GM23338 (cell line): ENCODE measurements around the gene COL2A1. TPM values are rescaled to one million over a fixed set of nuclear protein-coding genes. Genes with fewer than 3 reads are reported as not detected.

Source experiments
- ATAC-seq: fragments of 200-7000 bp; cut with Tn5 transposase; 3 replicates; pipeline ENCODE4 v1.9.1; 2020
- DNase-seq: peaks from one replicate; pipeline ENCODE4 v3.0.0-alpha.2; 2015; ENCODE audit warnings: low spot score
- H2AFZ ChIP-seq: fragments of 200-600 bp; sonication (generic); 2 replicates; pipeline ENCODE4 v1.8.0; 2016; ENCODE audit warnings: antibody characterized with exemption, mild to moderate bottlenecking, moderate library complexity
- H3F3A ChIP-seq: fragments of 200-600 bp; sonication (generic); replicated peaks from 2 replicates; pipeline ENCODE4 v1.8.0; 2017; ENCODE audit warnings: antibody characterized with exemption, mixed run types, low read depth
- H3K27ac ChIP-seq: fragments of 200-600 bp; sonication (generic); 2 replicates; pipeline ENCODE4 v1.6.1; 2016; ENCODE audit warnings: low read depth
- H3K27me3 ChIP-seq: fragments of 200-600 bp; sonication (generic); 2 replicates; pipeline ENCODE4 v1.8.0; 2016; ENCODE audit warnings: mild to moderate bottlenecking, mixed run types, moderate library complexity; ENCODE audit not compliant: insufficient read depth
- H3K36me3 ChIP-seq: fragments of 200-600 bp; sonication (generic); 2 replicates; pipeline ENCODE4 v1.8.0; 2016; ENCODE audit warnings: mild to moderate bottlenecking; ENCODE audit not compliant: insufficient read depth
- H3K4me1 ChIP-seq: fragments of 200-600 bp; sonication (generic); 2 replicates; pipeline ENCODE4 v1.8.0; 2016; ENCODE audit warnings: mild to moderate bottlenecking, moderate library complexity; ENCODE audit not compliant: insufficient read depth
- H3K4me2 ChIP-seq: fragments of 200-600 bp; sonication (generic); 2 replicates; pipeline ENCODE4 v1.7.1; 2017; ENCODE audit warnings: mixed run types
- H3K4me3 ChIP-seq: fragments of 200-600 bp; sonication (generic); 2 replicates; pipeline ENCODE4 v1.6.1; 2016; ENCODE audit warnings: mixed run types
- H3K79me2 ChIP-seq: fragments of 200-600 bp; sonication (generic); replicated peaks from 2 replicates; pipeline ENCODE4 v1.8.0; 2017; ENCODE audit warnings: mild to moderate bottlenecking; ENCODE audit not compliant: insufficient read depth
- H3K9me2 ChIP-seq: fragments of 200-600 bp; sonication (generic); 2 replicates; pipeline ENCODE4 v1.8.0; 2017; ENCODE audit not compliant: insufficient read depth
- H4K20me1 ChIP-seq: fragments of 200-600 bp; sonication (generic); replicated peaks from 2 replicates; pipeline ENCODE4 v1.8.0; 2017; ENCODE audit warnings: mild to moderate bottlenecking; ENCODE audit not compliant: insufficient read depth
- H3K27ac Mint-ChIP-seq: 2 replicates; pipeline ENCODE4 v1.8.0; 2020; ENCODE audit warnings: inconsistent platforms, mild to moderate bottlenecking, moderate library complexity, mixed read lengths
- H3K27me3 Mint-ChIP-seq: 3 replicates; pipeline ENCODE4 v1.8.0; 2022; ENCODE audit warnings: low read depth, mild to moderate bottlenecking, moderate library complexity, mixed read lengths, inconsistent platforms; ENCODE audit not compliant: insufficient read depth, poor library complexity
- H3K36me3 Mint-ChIP-seq: 3 replicates; pipeline ENCODE4 v1.8.0; 2021; ENCODE audit warnings: low read depth, mild to moderate bottlenecking, inconsistent platforms, moderate library complexity, mixed read lengths
- H3K4me1 Mint-ChIP-seq: 3 replicates; pipeline ENCODE4 v1.8.0; 2020; ENCODE audit warnings: mild to moderate bottlenecking, inconsistent platforms, mixed read lengths
- H3K4me3 Mint-ChIP-seq: 3 replicates; pipeline ENCODE4 v1.8.0; 2021; ENCODE audit warnings: moderate library complexity, mild to moderate bottlenecking, inconsistent platforms, mixed read lengths
- H3K9me3 Mint-ChIP-seq: 3 replicates; pipeline ENCODE4 v1.8.0; 2020; ENCODE audit warnings: moderate library complexity, mild to moderate bottlenecking, inconsistent platforms, mixed read lengths
- ETS1 ChIP-seq: IDR thresholded peaks from 2 replicates; pipeline ENCODE4 v1.6.1; 2016; ENCODE audit warnings: antibody characterized with exemption
- EZH2phosphoT487 ChIP-seq: fragments of 200-600 bp; sonication (generic); IDR thresholded peaks from one replicate; pipeline ENCODE4 v1.8.1; 2018; ENCODE audit warnings: antibody characterized with exemption; ENCODE audit not compliant: unreplicated experiment
- JUNB ChIP-seq: IDR thresholded peaks from one replicate; pipeline ENCODE4 v1.6.1; 2016; ENCODE audit warnings: antibody characterized with exemption; ENCODE audit not compliant: unreplicated experiment
- STAT1 ChIP-seq: IDR thresholded peaks from one replicate; pipeline ENCODE4 v1.6.1; 2016; ENCODE audit warnings: antibody characterized with exemption; ENCODE audit not compliant: unreplicated experiment
- ZNF331 ChIP-seq: fragments of 250-450 bp; sonication (Bioruptor Pico); IDR thresholded peaks from 2 replicates; pipeline ENCODE4 v1.5.0; 2020; ENCODE audit warnings: low read depth, mild to moderate bottlenecking, moderate library complexity
- polyA plus RNA-seq: library from polyadenylated mRNA; unstranded; fragments of >200 nt; fragmentation: Nextera tagmentation; extraction: Ambion mirVana; gene quantifications from 2 replicates; pipeline ENCODE4 v1.2.1, GENCODE V29; 2016
- total RNA-seq: library from RNA; depleted of rRNA; stranded (reverse); fragments of >200 nt; shearing (Covaris generic); gene quantifications from 2 replicates; pipeline ENCODE4 v1.2.3, GENCODE V29; 2014
- TF ChIP-seq, protein P1 (sequence below), 2 experiments: fragments of 200-600 bp in 1 of 2; sonication (generic) in 1 of 2; conservative IDR thresholded peaks; 2 replicates each; pipeline versions ENCODE4 v1.5.1 to v1.6.1; 2016 to 2017; ENCODE audit warnings: antibody characterized with exemption in 2 of 2, low read depth in 2 of 2, mild to moderate bottlenecking in 2 of 2, moderate library complexity in 1 of 2

The COL2A1 gene
- total and polyA plus RNA-seq, 2 experiments from 2014 or later: 7.0 to 24.6 TPM

GRCh38 chr12:47947341-47947740, 56.9 kb downstream of the COL2A1 start (continued):
- TF ChIP-seq, protein P1, sequence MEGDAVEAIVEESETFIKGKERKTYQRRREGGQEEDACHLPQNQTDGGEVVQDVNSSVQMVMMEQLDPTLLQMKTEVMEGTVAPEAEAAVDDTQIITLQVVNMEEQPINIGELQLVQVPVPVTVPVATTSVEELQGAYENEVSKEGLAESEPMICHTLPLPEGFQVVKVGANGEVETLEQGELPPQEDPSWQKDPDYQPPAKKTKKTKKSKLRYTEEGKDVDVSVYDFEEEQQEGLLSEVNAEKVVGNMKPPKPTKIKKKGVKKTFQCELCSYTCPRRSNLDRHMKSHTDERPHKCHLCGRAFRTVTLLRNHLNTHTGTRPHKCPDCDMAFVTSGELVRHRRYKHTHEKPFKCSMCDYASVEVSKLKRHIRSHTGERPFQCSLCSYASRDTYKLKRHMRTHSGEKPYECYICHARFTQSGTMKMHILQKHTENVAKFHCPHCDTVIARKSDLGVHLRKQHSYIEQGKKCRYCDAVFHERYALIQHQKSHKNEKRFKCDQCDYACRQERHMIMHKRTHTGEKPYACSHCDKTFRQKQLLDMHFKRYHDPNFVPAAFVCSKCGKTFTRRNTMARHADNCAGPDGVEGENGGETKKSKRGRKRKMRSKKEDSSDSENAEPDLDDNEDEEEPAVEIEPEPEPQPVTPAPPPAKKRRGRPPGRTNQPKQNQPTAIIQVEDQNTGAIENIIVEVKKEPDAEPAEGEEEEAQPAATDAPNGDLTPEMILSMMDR (conservative IDR thresholded peaks at IDR 0.05; ENCODE audit: low read depth in 2 of 2): no peak
- TF ChIP-seq JUNB (no peak), ZNF331 (CRISPR knock-in tag) (no peak), EZH2phosphoT487 (no peak), STAT1 (no peak)

- H3K27me3 ChIP-seq: peaks cover 8% of the 10 kb centered on the region; the same call in 1 of the 2 replicates
- no peaks in the 10 kb centered on the region for H3K9me3 Mint-ChIP-seq
- TF ChIP-seq, protein P1 (conservative IDR thresholded peaks at IDR 0.05; ENCODE audit: low read depth in 2 of 2): no peak
- TF ChIP-seq ETS1 (no peak), STAT1 (no peak)
- no peak overlapping the region for H3K27ac ChIP-seq
- DNase-seq: no peak
- H3K27ac Mint-ChIP-seq: peak overlapping the region; percentile 27; the same call in 1 of the 2 replicates
- no peak for ATAC-seq
- no peak overlapping the region for H3K4me3 ChIP-seq
- no peaks in the 10 kb centered on the region for H3K36me3 Mint-ChIP-seq
- no peaks in the 10 kb centered on the region for H3K9me2 ChIP-seq
- H3K4me1 Mint-ChIP-seq: peaks cover 22% of the 10 kb centered on the region
- no peaks in the 10 kb centered on the region for H4K20me1 ChIP-seq
- H3F3A ChIP-seq: no peaks in the 10 kb centered on the region
- H3K36me3 ChIP-seq: no peaks in the 10 kb centered on the region
- no peak overlapping the region for H3K4me2 ChIP-seq
- H3K4me1 ChIP-seq: peaks cover 16% of the 10 kb centered on the region
- peak overlapping the region; percentile 90 for H2AFZ ChIP-seq
- H3K4me3 Mint-ChIP-seq: no peak overlapping the region; the same call in 2 of the 3 replicates
- no peaks in the 10 kb centered on the region for H3K79me2 ChIP-seq
- H3K27me3 Mint-ChIP-seq: peaks cover 18% of the 10 kb centered on the region
Observed at GRCh38 chr12:47946413-47947323, 57.6 kb downstream of the COL2A1 start.
